AG04450 (cell line): Measurements from ENCODE around the gene FXYD1. TPM values are rescaled to one million over a fixed set of nuclear protein-coding genes. Genes with fewer than 3 reads are reported as not detected.

ENCODE experiments used
- CTCF ChIA-PET: fragments of 300-600, 350-600 bp; formaldehyde crosslinking; extraction: SDS; loops from one replicate; lab custom pipeline; 2022; ENCODE audit warnings: antibody characterized with exemption, inconsistent platforms; lab: Charles Lee
- POLR2A ChIA-PET: fragments of 350-600 bp; formaldehyde crosslinking; extraction: SDS; loops from one replicate; lab custom pipeline; 2021; ENCODE audit warnings: antibody characterized with exemption, inconsistent platforms; lab: Yijun Ruan, JAX
- DNase-seq: peaks from one replicate; pipeline ENCODE4 v3.0.0-alpha.2; 2011; ENCODE audit warnings: low read depth, low spot score
- H3K27ac ChIP-seq: one replicate; pipeline ENCODE4 v1.5.1; 2012; ENCODE audit warnings: low read depth, low read length, control low read depth
- H3K27me3 ChIP-seq: one replicate; pipeline ENCODE4 v1.6.0; 2012; ENCODE audit warnings: low read length; ENCODE audit not compliant: control insufficient read depth, insufficient read depth
- H3K4me3 ChIP-seq: 2 replicates; pipeline ENCODE4 v1.5.1; 2011; ENCODE audit warnings: mild to moderate bottlenecking, low read depth, low read length, control low read depth
- H3K9me3 ChIP-seq: 2 replicates; pipeline ENCODE4 v1.5.1; 2012; ENCODE audit warnings: low read length; ENCODE audit not compliant: control insufficient read depth, insufficient read depth
- polyA plus RNA-seq: library from polyadenylated mRNA; depleted of rRNA; stranded (reverse); fragments of >200 nt; gene quantifications from 2 replicates; pipeline ENCODE4 v1.2.3, GENCODE V29; 2011
- TF ChIP-seq, protein P1 (sequence below): IDR thresholded peaks from 2 replicates; pipeline ENCODE4 v1.5.1; 2011; ENCODE audit warnings: low read depth, low read length, control low read depth, inconsistent platforms

The FXYD1 gene
- polyA plus RNA-seq, 1 experiment = 1.3 TPM

DNA sequence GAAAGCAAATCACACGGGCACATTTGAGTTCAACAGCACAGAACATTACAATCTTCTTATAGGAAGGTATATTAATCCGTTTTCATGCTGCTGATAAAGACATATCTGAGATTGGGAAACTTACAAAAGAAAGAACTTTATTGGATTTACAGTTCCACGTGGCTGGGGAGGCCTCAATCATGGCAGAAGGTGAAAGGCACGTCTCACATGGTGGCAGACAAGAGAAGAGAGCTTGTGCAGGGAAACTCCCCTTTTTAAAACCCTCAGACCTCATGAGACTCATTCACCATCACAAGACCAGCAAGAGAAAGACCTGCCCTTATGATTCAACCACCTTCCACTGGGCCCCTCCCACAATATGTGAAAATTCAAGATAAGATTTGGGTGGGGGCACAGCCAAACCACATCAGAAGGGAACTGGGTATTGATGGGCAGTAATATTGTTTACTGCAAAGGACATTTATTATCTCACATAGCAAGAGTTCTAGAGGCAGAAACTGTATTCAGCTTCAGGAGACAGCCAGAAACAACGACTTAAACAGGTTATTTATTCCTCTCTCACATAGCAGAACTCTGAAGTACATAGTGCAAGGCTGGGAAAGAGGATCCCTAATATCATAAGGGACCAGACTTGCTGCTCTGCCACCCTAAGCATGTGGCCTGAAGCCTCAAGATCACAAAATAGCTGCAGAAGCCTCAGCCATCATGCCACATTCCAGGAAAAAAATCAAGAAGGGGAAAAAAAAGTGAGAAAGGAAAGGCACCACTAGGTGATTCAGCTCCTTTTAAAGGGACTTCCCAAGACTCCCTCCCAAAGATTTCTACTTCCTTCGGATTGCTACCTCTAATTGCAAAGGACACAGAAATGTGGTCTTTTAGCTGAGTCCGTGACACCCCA is 39.0 kb downstream of the FXYD1 start:
- H3K27ac ChIP-seq = no peak overlapping the region
- TF ChIP-seq, protein P1, sequence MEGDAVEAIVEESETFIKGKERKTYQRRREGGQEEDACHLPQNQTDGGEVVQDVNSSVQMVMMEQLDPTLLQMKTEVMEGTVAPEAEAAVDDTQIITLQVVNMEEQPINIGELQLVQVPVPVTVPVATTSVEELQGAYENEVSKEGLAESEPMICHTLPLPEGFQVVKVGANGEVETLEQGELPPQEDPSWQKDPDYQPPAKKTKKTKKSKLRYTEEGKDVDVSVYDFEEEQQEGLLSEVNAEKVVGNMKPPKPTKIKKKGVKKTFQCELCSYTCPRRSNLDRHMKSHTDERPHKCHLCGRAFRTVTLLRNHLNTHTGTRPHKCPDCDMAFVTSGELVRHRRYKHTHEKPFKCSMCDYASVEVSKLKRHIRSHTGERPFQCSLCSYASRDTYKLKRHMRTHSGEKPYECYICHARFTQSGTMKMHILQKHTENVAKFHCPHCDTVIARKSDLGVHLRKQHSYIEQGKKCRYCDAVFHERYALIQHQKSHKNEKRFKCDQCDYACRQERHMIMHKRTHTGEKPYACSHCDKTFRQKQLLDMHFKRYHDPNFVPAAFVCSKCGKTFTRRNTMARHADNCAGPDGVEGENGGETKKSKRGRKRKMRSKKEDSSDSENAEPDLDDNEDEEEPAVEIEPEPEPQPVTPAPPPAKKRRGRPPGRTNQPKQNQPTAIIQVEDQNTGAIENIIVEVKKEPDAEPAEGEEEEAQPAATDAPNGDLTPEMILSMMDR = no peak
- peaks cover 3% of the 10 kb centered on the region for H3K27me3 ChIP-seq
- POLR2A ChIA-PET = no interaction called here
- no peaks in the 10 kb centered on the region; the same call in 1 of the 2 replicates for H3K9me3 ChIP-seq
- no peak overlapping the region for H3K4me3 ChIP-seq
- DNase-seq = no peak
- CTCF ChIA-PET = interaction anchor here (0.6 kb wide), 1 partner anchor 416 kb away, joined by 3 read pairs; no protein-coding TSS in a partner anchor

DNA sequence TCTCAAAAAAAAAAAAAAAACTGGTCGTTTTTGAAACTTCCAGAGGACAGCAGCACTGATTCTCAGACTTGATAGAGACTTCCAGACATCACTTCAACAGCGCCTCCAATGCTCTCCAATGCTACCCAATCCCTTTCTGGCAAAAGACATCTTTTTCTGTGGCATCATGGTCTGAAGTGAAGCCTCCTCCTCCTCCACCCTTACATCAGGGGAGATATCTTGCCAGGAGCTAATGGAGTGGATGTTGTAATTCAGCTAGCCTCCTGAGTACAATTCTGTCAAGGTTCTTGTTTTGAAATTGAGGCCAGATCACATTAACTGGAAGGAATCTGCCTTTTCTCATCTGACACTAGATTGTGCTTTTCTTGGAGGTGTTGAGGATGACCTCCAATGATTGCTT is 40.1 kb downstream of the FXYD1 start:
- Histone ChIP-seq H3K27ac (no peak overlapping the region), H3K27me3 (peaks cover 3% of the 10 kb centered on the region), H3K9me3 (no peaks in the 10 kb centered on the region; the same call in 1 of the 2 replicates), H3K4me3 (no peak overlapping the region)
- ChIA-PET CTCF (interaction anchor here (1.1 kb wide), 1 partner anchor 134 kb away, joined by 3 read pairs; no protein-coding TSS in a partner anchor), POLR2A (no interaction called here)
- TF ChIP-seq, protein P1 = no peak
- no peak for DNase-seq

DNA sequence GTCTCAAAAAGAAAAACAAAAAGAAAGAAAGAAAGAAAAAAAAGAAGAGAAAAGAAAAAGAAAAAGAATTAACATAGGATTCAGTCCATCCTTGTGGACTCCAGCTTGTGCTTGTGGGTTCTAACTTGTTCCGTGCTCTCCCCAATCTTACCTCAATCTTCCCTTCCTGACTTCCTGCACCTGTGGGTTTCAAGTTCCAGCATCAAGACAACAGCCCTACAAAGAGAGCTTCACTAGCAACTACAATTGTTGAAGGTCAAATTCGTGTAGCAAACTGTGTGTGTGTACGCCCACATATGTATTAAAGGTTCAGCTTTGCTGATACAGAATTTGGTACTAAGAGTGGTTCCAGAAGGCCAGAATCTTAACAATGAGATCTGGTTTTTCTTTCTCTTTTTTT is 41.2 kb downstream of the FXYD1 start:
- Histone ChIP-seq H3K27me3 (peaks cover 3% of the 10 kb centered on the region), H3K9me3 (no peaks in the 10 kb centered on the region; the same call in 1 of the 2 replicates), H3K4me3 (no peak overlapping the region), H3K27ac (no peak overlapping the region)
- no peak for DNase-seq
- ChIA-PET POLR2A (interaction anchor here (0.7 kb wide), 1 partner anchor 315 kb away, joined by 5 read pairs; no protein-coding TSS in a partner anchor), CTCF (interaction anchor here (1.1 kb wide), 1 partner anchor 135 kb away, joined by 3 read pairs; no protein-coding TSS in a partner anchor)
- TF ChIP-seq, protein P1 = no peak

DNA sequence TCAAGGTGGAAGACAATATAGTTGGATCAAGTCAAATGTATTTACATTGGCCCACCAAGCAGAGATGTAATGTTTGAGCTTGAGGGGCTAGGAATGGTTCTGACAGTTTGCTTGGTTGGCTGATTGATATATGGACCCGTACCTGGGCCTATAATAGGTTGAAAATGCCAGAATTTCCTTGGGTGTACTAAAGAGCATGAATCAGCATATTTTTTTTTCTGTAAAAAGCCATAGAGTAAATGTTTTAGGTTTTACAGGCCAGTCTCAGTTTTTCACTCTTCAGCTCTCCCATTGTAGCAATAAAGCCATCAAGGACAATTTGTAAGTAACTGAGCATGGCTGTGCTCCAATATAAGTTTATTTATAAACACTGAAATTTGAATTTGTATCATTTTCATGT is 42.8 kb downstream of the FXYD1 start:
- TF ChIP-seq, protein P1 = no peak

DNA sequence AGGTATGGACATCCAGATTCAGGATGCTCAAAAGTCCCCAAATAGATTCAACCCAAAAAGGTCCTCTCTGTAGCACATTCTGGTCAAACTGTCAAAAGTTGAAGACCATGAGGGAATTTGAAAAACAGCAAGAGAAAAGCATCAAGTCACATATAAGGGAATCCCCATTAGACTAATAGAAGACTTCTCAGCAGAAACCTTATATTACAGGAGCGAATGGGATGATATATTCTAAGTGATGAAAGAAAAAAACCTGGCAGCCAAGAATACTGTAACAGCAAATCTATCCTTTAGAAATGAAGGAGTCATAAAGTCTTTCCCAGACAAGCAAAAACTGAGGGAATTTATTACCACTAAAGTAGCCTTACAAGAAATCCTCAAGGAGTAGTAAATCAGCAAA is 45.6 kb downstream of the FXYD1 start:
- no peak overlapping the region for H3K4me3 ChIP-seq
- CTCF ChIA-PET = no interaction called here

More for the DNA sequence above, 42.8 kb downstream of the FXYD1 start:
- Histone ChIP-seq H3K27ac (no peak overlapping the region), H3K9me3 (no peaks in the 10 kb centered on the region; the same call in 1 of the 2 replicates), H3K27me3 (peaks cover 3% of the 10 kb centered on the region), H3K4me3 (no peak overlapping the region)
- ChIA-PET POLR2A (no interaction called here), CTCF (no interaction called here)
- no peak for DNase-seq

More for the DNA sequence above, 45.6 kb downstream of the FXYD1 start:
- TF ChIP-seq, protein P1 = no peak
- Histone ChIP-seq H3K27ac (no peak overlapping the region), H3K9me3 (no peaks in the 10 kb centered on the region), H3K27me3 (peaks cover 3% of the 10 kb centered on the region)
- no peak for DNase-seq
- POLR2A ChIA-PET = no interaction called here
